Panc1 (cell line): Measurements from ENCODE around the gene MLLT3. TPM values are rescaled to one million over a fixed set of nuclear protein-coding genes. Genes with fewer than 3 reads are reported as not detected.

Experiments
- ATAC-seq: fragments of 200-7000 bp; cut with Tn5 transposase; 2 replicates; pipeline ENCODE4 v1.9.1; 2020; ENCODE audit warnings: mild to moderate bottlenecking, moderate library complexity
- BruUV-seq: library from RNA; stranded (reverse); fragments of 400-500 nt; replicated peaks from 2 replicates; lab custom pipeline; 2021; lab: Mats Ljungman, UMichigan
- CTCF ChIA-PET: fragments of 300-600 bp; sonication (Branson Sonifier 250); formaldehyde crosslinking; loops from one replicate; lab custom pipeline; 2022; ENCODE audit warnings: antibody characterized with exemption; lab: Charles Lee
- POLR2A ChIA-PET: fragments of 300-600 bp; sonication (Branson Sonifier 250); formaldehyde crosslinking; loops from one replicate; lab custom pipeline; 2022; ENCODE audit warnings: antibody characterized with exemption; lab: Charles Lee
- DNase-seq: peaks from one replicate; pipeline ENCODE4 v3.0.0-alpha.2; 2010; ENCODE audit warnings: low read depth, low spot score
- H3K27ac ChIP-seq: 2 replicates; pipeline ENCODE4 v1.5.1; 2011; ENCODE audit warnings: mild to moderate bottlenecking, low read length, inconsistent platforms
- H3K27me3 ChIP-seq: fragments of 200-500 bp; sonication (Bioruptor generic); 2 replicates; pipeline ENCODE4 v1.6.0; 2014; ENCODE audit warnings: low read length, inconsistent platforms; ENCODE audit not compliant: control insufficient read depth, insufficient read depth
- H3K36me3 ChIP-seq: fragments of 200-500 bp; sonication (Bioruptor generic); 2 replicates; pipeline ENCODE4 v1.5.1; 2014; ENCODE audit warnings: inconsistent platforms, mild to moderate bottlenecking, low read length, moderate library complexity; ENCODE audit not compliant: control insufficient read depth, insufficient read depth
- H3K4me1 ChIP-seq: 2 replicates; pipeline ENCODE4 v1.5.1; 2011; ENCODE audit warnings: inconsistent platforms, mild to moderate bottlenecking, low read length, moderate library complexity; ENCODE audit not compliant: control insufficient read depth, insufficient read depth
- H3K4me3 ChIP-seq, 2 experiments: 2 replicates each; pipeline ENCODE4 v1.5.1; 2011 to 2012; ENCODE audit warnings: low read depth in 2 of 2, low read length in 2 of 2, mild to moderate bottlenecking in 2 of 2, inconsistent platforms in 1 of 2, moderate library complexity in 1 of 2
- H3K9me3 ChIP-seq: fragments of 200-500 bp; sonication (Bioruptor generic); 2 replicates; pipeline ENCODE4 v1.5.1; 2014; ENCODE audit warnings: low read depth, mild to moderate bottlenecking, inconsistent platforms, low read length, moderate library complexity; ENCODE audit not compliant: control insufficient read depth, insufficient read depth
- CTCF ChIP-seq: fragments of 450-650 bp; IDR thresholded peaks from 2 replicates; pipeline ENCODE4 v1.5.1; 2017; ENCODE audit warnings: mild to moderate bottlenecking
- POLR2AphosphoS5 ChIP-seq: IDR thresholded peaks from 2 replicates; pipeline ENCODE4 v1.6.1; 2012; ENCODE audit warnings: mild to moderate bottlenecking, low read depth, low read length, moderate library complexity
- REST ChIP-seq, 2 experiments: IDR thresholded peaks; 2 replicates each; pipeline ENCODE4 v1.6.1; 2011 to 2012; ENCODE audit warnings: low read depth in 2 of 2, control low read depth in 1 of 2, low read length in 1 of 2, mild to moderate bottlenecking in 1 of 2, moderate library complexity in 1 of 2; ENCODE audit not compliant: insufficient read depth in 1 of 2
- SIN3A ChIP-seq: IDR thresholded peaks from 2 replicates; pipeline ENCODE4 v1.6.1; 2012; ENCODE audit warnings: low read depth, mild to moderate bottlenecking, low read length, moderate library complexity, borderline replicate concordance; ENCODE audit not compliant: insufficient read depth
- TCF7L2 ChIP-seq: IDR thresholded peaks from 2 replicates; pipeline ENCODE4 v1.6.1; 2011; ENCODE audit warnings: mild to moderate bottlenecking, low read depth, low read length, inconsistent platforms
- in situ Hi-C: cut with HindIII; loops from 2 replicates; pipeline ENCODE4 v1.10.0; 2016; ENCODE audit warnings: low sequenced_read_pairs, low pct_unique_long_range_greater_than_20kb
- intact Hi-C: fragments of 100-400 bp; cut with micrococcal nuclease; formaldehyde crosslinking; loops from one replicate; pipeline ENCODE4 v1.10.0; 2022; ENCODE audit not compliant: unreplicated experiment
- total RNA-seq: library from RNA; stranded (reverse); gene quantifications from one replicate; pipeline ENCODE4 v1.2.1, GENCODE V29; 2021; ENCODE audit not compliant: unreplicated experiment

MLLT3 gene
- total RNA-seq, 1 experiment from 2014 or later, result 0.49 TPM

- ATAC-seq (no peak), DNase-seq (no peak)
- Histone ChIP-seq H3K27me3 (no peaks in the 10 kb centered on the region), H3K36me3 (no peaks in the 10 kb centered on the region), H3K4me3 (no peak overlapping the region), H3K27ac (no peak overlapping the region), H3K4me1 (no peaks in the 10 kb centered on the region), H3K9me3 (no peaks in the 10 kb centered on the region)
- ChIA-PET CTCF (no interaction called here), POLR2A (no interaction called here)
- TF ChIP-seq TCF7L2 (no peak), POLR2AphosphoS5 (no peak), SIN3A (no peak), REST (IDR thresholded peaks at IDR 0.05; ENCODE audit: insufficient read depth in 1 of 2, low read depth in 2 of 2, low read length in 1 of 2) (no peak), CTCF (no peak)
- in situ Hi-C loops, result no loop called here
- BruUV-seq, result no TSS peak
- intact Hi-C loops, result no loop called here
These were observed 242.5 kb downstream of the MLLT3 start for GRCh38 chr9:20379804-20380225.

GRCh38 chr9:20378851-20379250, 243.4 kb downstream of the MLLT3 start:
- DNase-seq (no peak), ATAC-seq (no peak)
- in situ Hi-C loops (no loop called here), intact Hi-C loops (no loop called here)
- Histone ChIP-seq H3K27ac (no peak overlapping the region), H3K36me3 (no peaks in the 10 kb centered on the region), H3K9me3 (no peaks in the 10 kb centered on the region), H3K27me3 (no peaks in the 10 kb centered on the region), H3K4me1 (no peaks in the 10 kb centered on the region), H3K4me3 (no peak overlapping the region)
- TF ChIP-seq TCF7L2, result no peak
- no peak for TF ChIP-seq POLR2AphosphoS5
- no peak for TF ChIP-seq CTCF
- TF ChIP-seq REST (IDR thresholded peaks at IDR 0.05; ENCODE audit: insufficient read depth in 1 of 2, low read depth in 2 of 2, low read length in 1 of 2), result no peak
- TF ChIP-seq SIN3A, result no peak
- ChIA-PET POLR2A (no interaction called here), CTCF (no interaction called here)
- BruUV-seq, result no TSS peak
